Muscle layer of duodenum (tissue), 2 donors: ENCODE results near the gene SH2B3.

ENCODE experiments used
- H3K27ac ChIP-seq: one replicate; pipeline ENCODE4 v1.7.0; 2013; ENCODE audit warnings: mild to moderate bottlenecking, low read length
- H3K27me3 ChIP-seq: one replicate; pipeline ENCODE4 v1.7.0; 2013; ENCODE audit warnings: low read depth, mild to moderate bottlenecking, control low read depth, low read length
- H3K36me3 ChIP-seq, 2 donors: one replicate each; pipeline ENCODE4 v1.7.0; 2013; ENCODE audit warnings: low read length in 2 of 2, control low read depth in 1 of 2, mild to moderate bottlenecking in 1 of 2; ENCODE audit not compliant: insufficient read depth in 2 of 2, control insufficient read depth in 1 of 2
- H3K4me1 ChIP-seq, 2 donors: one replicate each; pipeline ENCODE4 v1.7.0; 2013; ENCODE audit warnings: low read length in 2 of 2, mild to moderate bottlenecking in 2 of 2, control low read depth in 1 of 2, moderate library complexity in 1 of 2; ENCODE audit not compliant: insufficient read depth in 2 of 2, control insufficient read depth in 1 of 2
- H3K4me3 ChIP-seq, 2 donors: one replicate each; pipeline ENCODE4 v1.7.0; 2013; ENCODE audit warnings: low read length in 2 of 2, low read depth in 1 of 2, mild to moderate bottlenecking in 1 of 2
- H3K9me3 ChIP-seq, 2 donors: one replicate each; pipeline ENCODE4 v1.7.0; 2013; ENCODE audit warnings: low read length in 2 of 2, control low read depth in 1 of 2, mild to moderate bottlenecking in 1 of 2; ENCODE audit not compliant: control insufficient read depth in 1 of 2
- donor health status: healthy.

Gene SH2B3

DNA sequence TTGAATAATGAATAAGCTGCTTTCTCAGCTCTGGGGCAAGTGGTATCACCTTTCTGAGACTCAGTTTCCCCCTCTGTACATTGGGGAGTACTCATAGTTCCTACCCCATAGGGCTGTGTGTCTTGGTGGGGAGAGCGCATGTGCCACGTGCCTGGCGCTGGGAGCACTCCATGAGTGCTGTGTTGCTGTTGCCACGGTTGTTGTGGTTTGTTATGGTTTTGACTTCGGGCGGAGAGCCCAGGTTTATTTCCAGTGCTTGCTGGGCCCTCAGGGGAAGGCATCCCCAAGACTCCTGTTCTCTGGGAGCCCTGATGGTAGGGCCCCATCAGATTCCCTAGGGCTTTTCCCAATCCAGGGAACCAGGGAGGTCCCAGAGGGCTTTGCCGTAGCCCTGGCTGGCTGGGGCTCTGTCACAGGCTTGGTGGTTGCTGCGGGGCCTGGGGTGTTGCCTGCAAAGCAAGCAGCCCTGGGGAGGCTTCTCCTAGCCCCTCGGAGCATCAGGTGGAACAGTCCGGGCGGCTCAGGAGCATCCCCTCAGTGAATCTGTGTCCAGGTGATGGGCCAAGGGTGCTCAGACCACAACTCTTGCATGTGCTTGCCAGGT is 18.6 kb downstream of the SH2B3 start:
- no peak overlapping the region for H3K27ac ChIP-seq
- peaks cover 4 to 24% of the 10 kb centered on the region in 2 donors for H3K4me1 ChIP-seq
- no peaks in the 10 kb centered on the region for H3K27me3 ChIP-seq
- H3K4me3 ChIP-seq, result no peak overlapping the region
- H3K36me3 ChIP-seq, result peaks cover 0 to 7% of the 10 kb centered on the region in 2 donors
- no peaks in the 10 kb centered on the region for H3K9me3 ChIP-seq

DNA sequence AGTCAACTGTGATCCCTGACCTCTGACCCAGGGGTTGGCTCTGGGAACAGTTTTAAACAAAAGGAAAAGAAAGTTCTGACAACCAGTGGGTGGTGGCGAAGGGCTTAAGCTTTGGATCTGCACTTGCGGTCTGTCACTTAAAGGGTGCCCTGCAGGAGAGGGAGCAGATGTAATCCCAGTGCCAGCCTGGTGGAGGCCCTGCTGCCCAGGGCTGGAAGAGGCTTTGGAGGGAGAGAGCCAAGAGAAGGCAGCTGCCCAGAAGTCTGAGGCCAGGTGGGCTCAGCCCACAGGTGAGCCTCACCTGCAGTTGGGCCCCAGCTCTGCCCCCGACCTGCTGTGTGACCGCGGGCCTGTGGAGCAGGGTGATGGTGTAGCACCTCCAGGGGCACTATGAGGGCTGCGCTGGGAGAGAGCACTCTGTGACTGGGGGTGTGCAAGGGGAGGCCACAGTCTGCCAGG is 19.1 kb downstream of the SH2B3 start:
- H3K27me3 ChIP-seq, result no peaks in the 10 kb centered on the region
- no peak overlapping the region for H3K4me3 ChIP-seq
- H3K9me3 ChIP-seq, result no peaks in the 10 kb centered on the region
- H3K36me3 ChIP-seq, result peaks cover 0 to 7% of the 10 kb centered on the region in 2 donors
- H3K27ac ChIP-seq, result no peak overlapping the region
- H3K4me1 ChIP-seq, result peaks cover 4 to 29% of the 10 kb centered on the region in 2 donors

GRCh38 chr12:111425655-111426054 is 19.9 kb downstream of the SH2B3 start:
- no peaks in the 10 kb centered on the region for H3K27me3 ChIP-seq
- peaks cover 0 to 3% of the 10 kb centered on the region in 2 donors for H3K36me3 ChIP-seq
- no peak overlapping the region for H3K27ac ChIP-seq
- H3K4me3 ChIP-seq, result no peak overlapping the region
- no peaks in the 10 kb centered on the region for H3K9me3 ChIP-seq
- peaks cover 8 to 38% of the 10 kb centered on the region in 2 donors for H3K4me1 ChIP-seq

GRCh38 chr12:111426344-111427185 is 20.8 kb downstream of the SH2B3 start:
- H3K27me3 ChIP-seq, result no peaks in the 10 kb centered on the region
- peaks cover 0 to 3% of the 10 kb centered on the region in 2 donors for H3K36me3 ChIP-seq
- no peak overlapping the region for H3K27ac ChIP-seq
- H3K4me3 ChIP-seq, result no peak overlapping the region
- H3K9me3 ChIP-seq, result no peaks in the 10 kb centered on the region
- H3K4me1 ChIP-seq, result peaks cover 8 to 47% of the 10 kb centered on the region in 2 donors

DNA sequence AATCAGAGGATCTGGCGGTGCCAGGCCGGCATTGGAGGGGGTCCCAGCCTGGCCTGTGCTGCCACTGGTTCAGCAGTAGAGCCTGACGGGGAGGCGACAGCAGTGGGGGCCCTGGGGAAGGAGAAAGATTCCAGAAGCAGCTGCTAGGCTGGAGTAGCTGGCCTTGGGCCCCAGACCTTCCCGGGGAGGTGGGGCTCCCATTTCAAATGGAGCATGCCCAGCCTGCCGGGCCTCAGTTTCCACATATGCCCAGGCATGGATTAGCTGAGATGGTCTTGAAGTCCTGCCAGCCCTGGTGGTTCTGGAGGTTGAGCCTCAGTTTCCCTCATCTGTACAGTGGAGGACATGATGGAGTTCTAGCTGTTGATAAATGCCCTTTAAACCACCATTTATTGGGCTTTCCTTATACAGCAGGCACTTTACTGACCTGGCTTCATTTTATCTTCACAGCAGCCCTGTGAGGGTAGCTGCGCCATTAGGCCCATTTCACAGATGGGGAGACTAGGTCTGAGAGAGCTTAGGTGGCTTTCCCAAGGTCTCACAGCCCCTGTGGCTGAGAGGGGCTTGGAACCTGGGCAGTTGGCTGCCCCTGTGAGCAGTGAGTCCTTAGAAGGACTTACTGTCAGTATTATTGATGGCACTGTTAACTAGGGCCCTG is 21.8 kb downstream of the SH2B3 start:
- Histone ChIP-seq H3K4me1 (peaks cover 15 to 56% of the 10 kb centered on the region in 2 donors), H3K4me3 (no peak overlapping the region), H3K27me3 (no peaks in the 10 kb centered on the region), H3K9me3 (no peaks in the 10 kb centered on the region), H3K36me3 (no peaks in the 10 kb centered on the region), H3K27ac (no peak overlapping the region)

DNA sequence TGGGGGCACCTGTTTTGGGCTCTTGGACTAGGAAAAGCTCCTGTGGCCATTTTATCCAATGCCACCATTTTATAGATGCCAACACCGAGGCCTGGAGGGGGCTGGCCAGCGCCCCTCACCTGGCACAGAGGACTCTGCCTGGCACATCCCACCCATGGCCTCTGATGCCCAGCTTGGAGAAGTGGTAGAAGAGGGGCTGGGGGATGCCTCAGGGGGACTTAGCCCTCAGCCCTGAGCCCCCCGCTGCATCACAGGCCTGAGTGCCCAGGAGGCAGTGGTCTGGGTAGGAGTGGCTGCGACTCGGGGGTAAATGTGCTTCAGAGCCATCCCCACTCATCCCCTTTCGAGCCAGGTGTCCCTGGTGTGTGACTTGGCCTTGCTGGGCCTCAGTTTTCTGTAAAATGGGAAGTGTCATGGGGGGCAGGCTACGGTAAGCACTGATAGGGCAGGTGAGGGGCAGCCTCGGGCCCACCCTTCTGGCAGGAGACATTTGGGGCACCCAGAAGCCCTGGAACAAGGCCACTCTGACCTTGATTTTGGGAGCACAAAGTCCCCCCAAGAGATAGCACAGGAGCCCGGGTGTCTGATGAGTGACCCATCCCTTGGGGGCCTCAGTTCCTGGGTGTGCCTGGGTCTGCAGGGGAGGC is 22.5 kb downstream of the SH2B3 start:
- Histone ChIP-seq H3K4me1 (peaks cover 19 to 61% of the 10 kb centered on the region in 2 donors), H3K27ac (peak overlapping the region; percentile 4), H3K36me3 (no peaks in the 10 kb centered on the region), H3K27me3 (no peaks in the 10 kb centered on the region), H3K4me3 (no peak overlapping the region), H3K9me3 (no peaks in the 10 kb centered on the region)

DNA sequence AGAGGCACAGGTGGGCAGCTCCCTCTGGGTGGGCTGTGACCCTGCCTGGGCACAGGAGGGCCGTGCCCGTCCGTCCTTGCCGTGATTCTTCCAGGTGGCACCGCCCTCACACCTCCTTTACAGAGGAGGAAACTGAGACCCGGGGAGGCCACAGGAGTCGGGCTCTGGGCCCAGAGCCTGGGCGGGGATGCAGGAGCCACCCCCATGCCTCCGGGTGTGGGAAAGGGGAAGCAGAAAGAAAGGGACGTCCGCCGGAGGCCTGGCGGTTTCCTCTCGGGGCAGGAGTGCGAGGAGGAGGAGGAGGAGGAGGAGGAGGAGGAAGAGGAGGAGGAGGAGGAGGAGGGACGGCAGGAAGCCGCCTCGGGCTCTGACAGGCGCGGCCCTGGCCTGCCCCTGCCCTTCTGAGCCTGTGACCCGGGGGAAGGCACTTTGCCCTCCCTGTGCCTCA is 23.0 kb downstream of the SH2B3 start:
- no peak overlapping the region for H3K4me3 ChIP-seq

DNA sequence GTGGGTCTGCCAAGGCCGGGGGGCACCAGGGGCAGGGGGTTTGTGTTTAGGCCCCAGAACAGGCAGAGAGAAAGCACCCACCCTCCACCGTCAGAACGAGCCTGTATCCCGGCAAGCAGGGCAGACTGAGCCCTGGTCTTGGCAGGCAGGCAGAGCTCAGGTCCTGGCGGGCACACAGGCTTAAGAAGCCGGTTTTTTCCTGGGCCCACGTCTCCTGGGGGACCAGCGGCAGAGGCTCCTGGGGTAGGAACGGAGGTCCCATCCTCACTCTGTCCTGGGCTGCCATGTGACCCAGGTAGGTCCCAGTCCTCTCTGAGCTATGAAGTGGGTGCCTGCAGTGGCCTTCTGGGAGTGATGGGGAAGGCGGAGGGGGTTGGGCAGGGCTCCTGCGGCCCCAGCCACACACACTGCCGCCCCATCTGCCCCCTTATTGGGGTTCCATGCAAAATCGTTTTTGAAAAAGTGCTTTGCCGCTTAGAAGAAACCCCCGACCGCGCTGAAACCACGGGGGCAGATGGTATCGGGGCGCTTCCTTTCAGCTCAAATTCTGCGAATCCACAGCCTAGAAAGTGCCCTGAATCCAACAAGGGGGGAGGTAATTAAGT is 24.2 kb downstream of the SH2B3 start:
- H3K36me3 ChIP-seq, result no peaks in the 10 kb centered on the region
- H3K4me3 ChIP-seq, result no peak overlapping the region
- no peaks in the 10 kb centered on the region for H3K9me3 ChIP-seq
- peaks cover 17 to 70% of the 10 kb centered on the region in 2 donors for H3K4me1 ChIP-seq
- H3K27me3 ChIP-seq, result no peaks in the 10 kb centered on the region
- peak overlapping the region; percentile 69 for H3K27ac ChIP-seq

More for the DNA sequence above, 23.0 kb downstream of the SH2B3 start:
- H3K27ac ChIP-seq, result no peak overlapping the region
- no peaks in the 10 kb centered on the region for H3K9me3 ChIP-seq
- H3K36me3 ChIP-seq, result no peaks in the 10 kb centered on the region
- peaks cover 19 to 66% of the 10 kb centered on the region in 2 donors for H3K4me1 ChIP-seq
- H3K27me3 ChIP-seq, result no peaks in the 10 kb centered on the region

DNA sequence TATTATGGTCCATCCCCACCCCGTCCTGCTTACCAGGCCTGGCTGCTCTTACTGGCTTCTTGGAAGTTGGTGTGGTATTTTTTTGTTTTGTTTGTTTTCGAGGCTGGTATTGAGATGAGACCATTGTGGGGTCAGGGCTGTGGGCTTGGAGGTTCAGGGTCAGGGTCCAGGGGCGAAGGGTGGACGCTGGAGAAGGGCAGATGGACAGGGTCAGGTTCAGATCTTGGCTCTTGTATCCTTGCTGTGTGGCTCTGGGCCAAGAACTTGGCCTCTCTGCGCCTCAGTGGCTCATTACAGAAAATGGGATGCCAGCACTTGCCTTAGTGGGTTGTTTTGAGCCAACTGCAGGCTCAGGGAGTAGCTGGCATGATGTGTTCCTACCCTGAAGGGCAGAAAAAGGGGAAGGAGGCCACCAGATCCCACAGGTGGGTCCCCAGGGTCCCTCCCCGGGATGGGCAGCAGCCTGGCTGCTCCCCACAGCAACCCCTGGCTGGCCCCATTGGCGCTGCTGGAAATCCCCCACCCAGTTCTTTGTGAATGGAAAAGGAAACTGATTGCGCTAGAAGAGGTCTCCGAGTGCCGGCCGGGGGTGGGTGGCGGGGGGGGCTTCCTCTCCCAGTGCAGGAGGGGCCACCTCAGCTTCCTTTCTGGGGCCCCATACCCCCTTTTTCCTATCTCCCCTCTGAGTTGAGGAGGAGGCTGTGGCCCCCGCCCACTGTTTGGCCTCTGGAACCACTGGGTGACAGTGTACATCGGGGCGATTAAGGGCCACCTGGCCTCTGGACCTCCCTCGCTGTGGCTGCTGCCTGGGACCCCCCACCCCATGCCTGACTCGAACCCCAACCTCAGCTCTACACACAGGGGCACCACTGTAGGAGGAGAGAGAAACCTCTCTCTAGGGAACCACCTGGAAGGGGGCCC is 25.0 kb downstream of the SH2B3 start:
- peak overlapping the region; percentile 69 for H3K27ac ChIP-seq
- H3K4me3 ChIP-seq, result no peak overlapping the region
- no peaks in the 10 kb centered on the region for H3K9me3 ChIP-seq
- no peaks in the 10 kb centered on the region for H3K36me3 ChIP-seq
- peaks cover 19 to 74% of the 10 kb centered on the region in 2 donors for H3K4me1 ChIP-seq
- no peaks in the 10 kb centered on the region for H3K27me3 ChIP-seq

DNA sequence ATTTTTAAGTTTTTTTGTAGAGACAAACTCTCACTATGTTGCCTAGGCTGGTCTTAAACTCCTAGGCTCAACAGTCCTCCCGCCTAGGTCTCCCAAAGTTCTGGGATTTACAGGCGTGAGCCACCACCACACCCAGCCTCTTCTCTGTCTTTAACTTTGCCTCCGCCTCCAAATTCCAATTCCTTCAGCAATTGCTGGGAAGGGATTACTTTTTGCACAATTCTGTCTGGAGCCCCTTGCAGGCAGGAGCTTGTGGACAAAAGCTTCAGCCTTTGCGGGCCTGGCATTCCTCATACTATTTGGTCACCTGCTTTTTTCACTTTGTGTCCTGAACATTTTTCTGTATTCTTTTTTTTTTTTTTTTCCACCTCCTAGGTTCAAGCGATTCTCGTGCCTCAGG is 26.0 kb downstream of the SH2B3 start:
- Histone ChIP-seq H3K4me1 (peaks cover 19 to 85% of the 10 kb centered on the region in 2 donors), H3K36me3 (no peaks in the 10 kb centered on the region), H3K27ac (no peak overlapping the region), H3K27me3 (no peaks in the 10 kb centered on the region), H3K4me3 (no peak overlapping the region), H3K9me3 (no peaks in the 10 kb centered on the region)
